Ovary (tissue), 3 donors: ENCODE measurements around the gene CALML5.

Experiments used
- CTCF ChIP-seq, 3 donors: fragments of 450-650 bp in 2 of 3; fragments of 200-600 bp in 1 of 3; IDR thresholded peaks; one replicate each; pipeline versions ENCODE4 v1.5.1 to v1.8.0; 2016 to 2022; ENCODE audit warnings: antibody characterized with exemption in 3 of 3, mild to moderate bottlenecking in 1 of 3
- EP300 ChIP-seq: sonication (generic); formaldehyde crosslinking; IDR thresholded peaks from one replicate; pipeline ENCODE4 v1.6.1; 2017; ENCODE audit warnings: antibody characterized with exemption
- POLR2A ChIP-seq: fragments of 450-650 bp; IDR thresholded peaks from one replicate; pipeline ENCODE4 v1.6.1; 2017; ENCODE audit warnings: antibody characterized with exemption, mild to moderate bottlenecking, moderate library complexity
- donor health status: DM: no; HTN: no; CAD: no.

- TF ChIP-seq CTCF (IDR thresholded peaks at IDR 0.05) (no peak), POLR2A (no peak), EP300 (no peak)
These were observed 19.0 kb downstream of the CALML5 start for GRCh38 chr10:5480162-5480941.
